Testis (tissue), 2 donors: ENCODE measurements around the gene PMEPA1.

Experiments used
- POLR2A ChIP-seq: fragments of 450-650 bp; IDR thresholded peaks from one replicate; pipeline ENCODE4 v1.6.1; 2017; ENCODE audit warnings: antibody characterized with exemption, mild to moderate bottlenecking, moderate library complexity
- TF ChIP-seq, protein P1 (sequence below), 3 experiments: fragments of 450-650 bp in 2 of 3; fragments of 200-600 bp in 1 of 3; sonication (generic) in 1 of 3; IDR thresholded peaks; one replicate each; pipeline ENCODE4 v1.5.1; 2016 to 2019; ENCODE audit warnings: antibody characterized with exemption in 3 of 3, mild to moderate bottlenecking in 2 of 3, moderate library complexity in 1 of 3

DNA sequence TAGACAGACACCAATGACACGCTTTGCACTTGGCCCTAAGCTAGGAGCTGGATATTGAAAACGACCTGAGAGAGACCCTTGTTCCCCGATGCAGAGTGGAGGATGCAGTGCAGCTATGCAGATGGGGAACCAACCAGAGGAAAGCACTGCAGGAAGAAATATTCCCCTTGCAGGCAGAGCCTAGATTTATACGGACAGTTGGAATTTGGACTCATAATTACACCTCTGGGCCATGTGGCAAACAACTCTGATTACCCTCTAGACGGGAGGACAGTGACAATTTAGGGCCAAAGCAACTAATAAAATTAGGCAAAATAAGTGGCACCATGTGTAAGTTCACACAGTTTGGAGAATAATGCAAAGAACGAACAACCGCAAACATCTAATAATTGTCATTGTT is 12.3 kb downstream of the PMEPA1 start:
- TF ChIP-seq, protein P1, sequence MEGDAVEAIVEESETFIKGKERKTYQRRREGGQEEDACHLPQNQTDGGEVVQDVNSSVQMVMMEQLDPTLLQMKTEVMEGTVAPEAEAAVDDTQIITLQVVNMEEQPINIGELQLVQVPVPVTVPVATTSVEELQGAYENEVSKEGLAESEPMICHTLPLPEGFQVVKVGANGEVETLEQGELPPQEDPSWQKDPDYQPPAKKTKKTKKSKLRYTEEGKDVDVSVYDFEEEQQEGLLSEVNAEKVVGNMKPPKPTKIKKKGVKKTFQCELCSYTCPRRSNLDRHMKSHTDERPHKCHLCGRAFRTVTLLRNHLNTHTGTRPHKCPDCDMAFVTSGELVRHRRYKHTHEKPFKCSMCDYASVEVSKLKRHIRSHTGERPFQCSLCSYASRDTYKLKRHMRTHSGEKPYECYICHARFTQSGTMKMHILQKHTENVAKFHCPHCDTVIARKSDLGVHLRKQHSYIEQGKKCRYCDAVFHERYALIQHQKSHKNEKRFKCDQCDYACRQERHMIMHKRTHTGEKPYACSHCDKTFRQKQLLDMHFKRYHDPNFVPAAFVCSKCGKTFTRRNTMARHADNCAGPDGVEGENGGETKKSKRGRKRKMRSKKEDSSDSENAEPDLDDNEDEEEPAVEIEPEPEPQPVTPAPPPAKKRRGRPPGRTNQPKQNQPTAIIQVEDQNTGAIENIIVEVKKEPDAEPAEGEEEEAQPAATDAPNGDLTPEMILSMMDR (IDR thresholded peaks at IDR 0.05): no peak
- TF ChIP-seq POLR2A: no peak
